ENCODE results near the gene MICU2. TPM values are rescaled to one million over a fixed set of nuclear protein-coding genes. Genes with fewer than 3 reads are reported as not detected.

Gene MICU2
- total and polyA plus RNA-seq, 4 donors, result 29.0 to 85.9 (median 39.3) TPM

DNA sequence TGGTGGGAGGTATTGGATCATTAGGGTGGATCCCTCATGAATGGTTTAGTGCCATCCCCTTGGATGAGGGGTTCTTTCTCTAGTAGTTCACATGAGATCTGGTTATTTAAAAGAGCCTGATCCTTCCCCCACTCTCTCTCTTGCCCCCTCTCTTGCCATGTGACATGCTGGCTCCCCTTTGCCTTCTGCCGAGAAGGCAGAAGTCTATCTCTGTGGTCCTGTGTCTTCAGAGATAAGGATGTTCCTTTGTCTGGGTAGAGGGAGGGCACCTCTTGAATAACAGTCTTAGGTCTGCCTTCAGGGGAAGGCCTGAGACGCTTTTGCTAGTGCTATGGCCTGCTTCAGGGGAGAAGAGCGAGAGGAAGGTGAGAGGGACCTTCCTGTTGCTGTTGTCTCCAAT, 142.8 kb downstream of the MICU2 start:
- DNase-seq, result no peak
- ATAC-seq (ENCODE audit: insufficient read depth, low FRiP score), result no peak
- 69 to 79% methylated on average over 3 of the region's 3 CpGs for WGBS, 2 donors
- H3K4me3 ChIP-seq, result no peak overlapping the region
- no peak overlapping the region for H3K27ac ChIP-seq (ENCODE audit: low read depth in 1 of 2, low read length in 1 of 2)
- TF ChIP-seq, protein P1, sequence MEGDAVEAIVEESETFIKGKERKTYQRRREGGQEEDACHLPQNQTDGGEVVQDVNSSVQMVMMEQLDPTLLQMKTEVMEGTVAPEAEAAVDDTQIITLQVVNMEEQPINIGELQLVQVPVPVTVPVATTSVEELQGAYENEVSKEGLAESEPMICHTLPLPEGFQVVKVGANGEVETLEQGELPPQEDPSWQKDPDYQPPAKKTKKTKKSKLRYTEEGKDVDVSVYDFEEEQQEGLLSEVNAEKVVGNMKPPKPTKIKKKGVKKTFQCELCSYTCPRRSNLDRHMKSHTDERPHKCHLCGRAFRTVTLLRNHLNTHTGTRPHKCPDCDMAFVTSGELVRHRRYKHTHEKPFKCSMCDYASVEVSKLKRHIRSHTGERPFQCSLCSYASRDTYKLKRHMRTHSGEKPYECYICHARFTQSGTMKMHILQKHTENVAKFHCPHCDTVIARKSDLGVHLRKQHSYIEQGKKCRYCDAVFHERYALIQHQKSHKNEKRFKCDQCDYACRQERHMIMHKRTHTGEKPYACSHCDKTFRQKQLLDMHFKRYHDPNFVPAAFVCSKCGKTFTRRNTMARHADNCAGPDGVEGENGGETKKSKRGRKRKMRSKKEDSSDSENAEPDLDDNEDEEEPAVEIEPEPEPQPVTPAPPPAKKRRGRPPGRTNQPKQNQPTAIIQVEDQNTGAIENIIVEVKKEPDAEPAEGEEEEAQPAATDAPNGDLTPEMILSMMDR (IDR thresholded peaks at IDR 0.05; ENCODE audit: control extremely low read depth, extremely low read depth), result no peak
- peaks cover 0 to 14% (median 0%) of the 10 kb centered on the region in 5 donors for H3K4me1 ChIP-seq (ENCODE audit: control insufficient read depth in 5 of 5, insufficient read depth in 5 of 5, low read length in 5 of 5)
- peaks cover 0 to 3% (median 0%) of the 10 kb centered on the region in 4 donors for H3K36me3 ChIP-seq (ENCODE audit: control insufficient read depth in 4 of 4, insufficient read depth in 4 of 4, low read length in 4 of 4)
- H3K9ac ChIP-seq (ENCODE audit: insufficient read depth in 1 of 2, low read length in 2 of 2), result no peak overlapping the region
- H3K27me3 ChIP-seq (ENCODE audit: control insufficient read depth in 3 of 3, insufficient read depth in 3 of 3, low read length in 2 of 3), result no peaks in the 10 kb centered on the region
- H3K9me3 ChIP-seq (ENCODE audit: control insufficient read depth in 4 of 4, insufficient read depth in 3 of 4, low read length in 3 of 4), result no peaks in the 10 kb centered on the region

DNA sequence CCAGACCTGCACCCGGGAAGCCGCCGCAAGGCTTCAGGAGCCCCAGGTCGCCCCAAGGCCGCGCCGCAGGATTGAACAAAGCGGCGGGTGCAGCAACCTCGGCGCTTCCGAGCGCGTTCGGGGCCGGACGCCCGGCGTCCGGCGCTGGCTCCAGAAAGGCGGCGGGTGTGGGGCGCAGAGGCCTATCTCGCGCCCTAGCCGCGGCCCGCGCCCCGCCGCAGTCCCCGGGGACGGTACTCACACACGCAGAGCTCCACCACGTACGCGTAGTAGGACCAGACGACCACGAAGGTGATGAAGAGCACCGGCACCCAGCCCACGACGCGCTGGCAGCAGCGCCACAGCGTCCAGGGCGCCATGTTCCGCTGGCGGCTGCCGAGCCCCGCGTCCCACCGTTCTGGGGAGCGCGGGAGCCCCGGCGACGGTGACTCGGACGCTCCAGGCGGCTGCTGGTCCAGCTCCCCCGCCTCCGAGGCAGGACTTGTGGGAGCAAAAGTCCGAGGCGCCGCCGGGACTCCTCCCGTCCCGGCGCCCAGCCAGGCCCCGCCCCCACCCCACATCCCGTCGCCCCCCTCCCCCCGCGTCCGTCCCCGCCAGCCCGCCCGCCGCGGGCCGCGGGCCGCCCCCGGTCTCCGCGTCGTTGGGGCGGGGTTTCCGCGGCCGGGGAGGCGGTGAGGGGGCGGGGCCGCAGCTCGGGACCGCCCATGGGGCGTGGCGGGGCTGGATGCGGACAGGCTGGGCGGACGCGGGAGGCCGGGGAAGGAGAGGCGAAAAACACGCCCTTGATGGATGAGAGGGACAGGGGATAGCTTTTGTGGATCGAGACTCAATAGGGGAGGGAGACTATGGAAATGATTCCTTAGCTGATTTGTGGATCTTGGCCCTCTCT, 144.9 kb downstream of the MICU2 start, which contains the start of gene ZDHHC20:
Gene ZDHHC20, minus strand, starts transcription at position 491 of the 889 bp plus-strand sequence. Its CDS starts 132 bp downstream, at position 359.
- peak; percentile 98 for ATAC-seq (ENCODE audit: insufficient read depth, low FRiP score)
- WGBS, 2 donors, result 1% methylated on average over 83 to 107 of the region's 107 CpGs
- peak; percentile 88 to 93 (median 92) for DNase-seq
- Histone ChIP-seq H3K4me3 (peak within 1 kb of the TSS; percentile 93), H3K27ac (ENCODE audit: low read depth in 1 of 2, low read length in 1 of 2) (peak within 1 kb of the TSS; percentile 98 to 99), H3K27me3 (ENCODE audit: control insufficient read depth in 3 of 3, insufficient read depth in 3 of 3, low read length in 2 of 3) (no peaks in the 10 kb centered on the region), H3K4me1 (ENCODE audit: control insufficient read depth in 5 of 5, insufficient read depth in 5 of 5, low read length in 5 of 5) (peaks cover 0 to 13% (median 0%) of the 10 kb centered on the region in 5 donors), H3K9ac (ENCODE audit: insufficient read depth in 1 of 2, low read length in 2 of 2) (peak within 1 kb of the TSS; percentile 78 to 91), H3K36me3 (ENCODE audit: control insufficient read depth in 4 of 4, insufficient read depth in 4 of 4, low read length in 4 of 4) (peaks cover 0 to 3% (median 0%) of the 10 kb centered on the region in 4 donors), H3K9me3 (ENCODE audit: control insufficient read depth in 4 of 4, insufficient read depth in 3 of 4, low read length in 3 of 4) (no peaks in the 10 kb centered on the region)
- TF ChIP-seq, protein P1 (IDR thresholded peaks at IDR 0.05; ENCODE audit: control extremely low read depth, extremely low read depth), result no peak

DNA sequence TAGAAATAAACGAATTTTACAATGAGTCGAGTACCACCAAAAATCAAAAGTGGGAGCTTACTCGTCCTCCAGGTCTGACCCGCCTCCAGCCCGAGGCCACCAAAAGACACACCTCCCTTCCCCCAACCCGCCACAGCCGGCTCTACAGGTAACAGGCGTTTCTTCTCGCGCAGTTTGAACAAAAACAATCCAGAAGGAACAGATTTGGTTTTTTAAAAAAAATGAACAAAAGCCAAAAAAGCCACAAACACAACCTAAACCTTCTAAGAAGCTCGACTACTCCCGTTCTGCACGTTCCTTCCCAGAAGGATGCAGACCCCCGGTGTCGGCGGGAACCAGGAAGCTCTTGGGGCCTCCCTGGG, 145.5 kb downstream of the MICU2 start:
- no peaks in the 10 kb centered on the region for H3K9me3 ChIP-seq (ENCODE audit: control insufficient read depth in 4 of 4, insufficient read depth in 3 of 4, low read length in 3 of 4)
- TF ChIP-seq, protein P1 (IDR thresholded peaks at IDR 0.05; ENCODE audit: control extremely low read depth, extremely low read depth), result no peak
- peak overlapping the region; percentile 93 for H3K4me3 ChIP-seq
- WGBS, 2 donors, result 0 to 1% methylated on average over 16 of the region's 16 CpGs
- DNase-seq (peak; percentile 48 to 65 (median 58)), ATAC-seq (ENCODE audit: insufficient read depth, low FRiP score) (no peak)
- peak overlapping the region; percentile 73 to 91 for H3K9ac ChIP-seq (ENCODE audit: insufficient read depth in 1 of 2, low read length in 2 of 2)
- no peaks in the 10 kb centered on the region for H3K27me3 ChIP-seq (ENCODE audit: control insufficient read depth in 3 of 3, insufficient read depth in 3 of 3, low read length in 2 of 3)
- H3K36me3 ChIP-seq (ENCODE audit: control insufficient read depth in 4 of 4, insufficient read depth in 4 of 4, low read length in 4 of 4), result peaks cover 0 to 3% (median 0%) of the 10 kb centered on the region in 4 donors
- peaks cover 0 to 13% (median 0%) of the 10 kb centered on the region in 5 donors for H3K4me1 ChIP-seq (ENCODE audit: control insufficient read depth in 5 of 5, insufficient read depth in 5 of 5, low read length in 5 of 5)
- H3K27ac ChIP-seq (ENCODE audit: low read depth in 1 of 2, low read length in 1 of 2), result peak overlapping the region; percentile 98 to 99
